GM06990 (cell line): ENCODE data around the gene PRMT1.

Experiments used
- DNase-seq: peaks from one replicate; pipeline ENCODE4 v3.0.0-alpha.2; 2011; ENCODE audit not compliant: insufficient read length; ENCODE audit errors: extremely low read depth
- H3K27me3 ChIP-seq: replicated peaks from 2 replicates; pipeline ENCODE4 v1.6.0; 2011; ENCODE audit warnings: low read length; ENCODE audit not compliant: control insufficient read depth, insufficient read depth
- H3K36me3 ChIP-seq: 2 replicates; pipeline ENCODE4 v1.5.1; 2011; ENCODE audit warnings: low read length; ENCODE audit not compliant: control insufficient read depth, insufficient read depth
- H3K4me3 ChIP-seq: replicated peaks from 2 replicates; pipeline ENCODE4 v1.5.1; 2011; ENCODE audit warnings: low read depth, mild to moderate bottlenecking, control low read depth, low read length
- CTCF ChIP-seq: IDR thresholded peaks from 2 replicates; pipeline ENCODE4 v1.5.1; 2011; ENCODE audit warnings: low read length, control low read depth, mild to moderate bottlenecking, inconsistent platforms; ENCODE audit not compliant: insufficient read depth, poor library complexity, severe bottlenecking

The PRMT1 gene

GRCh38 chr19:49654581-49654980 is 22.5 kb upstream of the PRMT1 start:
- Histone ChIP-seq H3K4me3 (no peak overlapping the region), H3K27me3 (no peaks in the 10 kb centered on the region), H3K36me3 (peaks cover 56% of the 10 kb centered on the region)
- no peak for DNase-seq
- no peak for TF ChIP-seq CTCF

GRCh38 chr19:49655570-49656455 is 21.3 kb upstream of the PRMT1 start:
- Histone ChIP-seq H3K27me3 (no peaks in the 10 kb centered on the region), H3K36me3 (peaks cover 54% of the 10 kb centered on the region), H3K4me3 (no peak overlapping the region)
- TF ChIP-seq CTCF: no peak
- no peak for DNase-seq

GRCh38 chr19:49656456-49657109 is 20.5 kb upstream of the PRMT1 start:
- Histone ChIP-seq H3K36me3 (peaks cover 59% of the 10 kb centered on the region), H3K27me3 (no peaks in the 10 kb centered on the region), H3K4me3 (no peak overlapping the region)
- DNase-seq: no peak
- no peak for TF ChIP-seq CTCF

- TF ChIP-seq CTCF: no peak
- Histone ChIP-seq H3K4me3 (no peak overlapping the region), H3K27me3 (no peaks in the 10 kb centered on the region), H3K36me3 (peaks cover 67% of the 10 kb centered on the region)
- no peak for DNase-seq
These were observed 19.5 kb upstream of the PRMT1 start for GRCh38 chr19:49657493-49658138.

- DNase-seq: no peak
These were observed 18.9 kb upstream of the PRMT1 start for GRCh38 chr19:49658139-49658517.

More at GRCh38 chr19:49658139-49658517, 18.9 kb upstream of the PRMT1 start:
- no peak overlapping the region for H3K4me3 ChIP-seq
- peaks cover 67% of the 10 kb centered on the region for H3K36me3 ChIP-seq
- H3K27me3 ChIP-seq: no peaks in the 10 kb centered on the region
- TF ChIP-seq CTCF: no peak
